ENCODE data around the gene BTF3. TPM values are rescaled to one million over a fixed set of nuclear protein-coding genes. Genes with fewer than 3 reads are reported as not detected.

The BTF3 gene
- total and polyA plus RNA-seq, 9 of the 15 experiments (the other 6 are each of a cell fraction or from before 2014, with no cell fraction given) = 534 to 1,637 (median 848) TPM

DNA sequence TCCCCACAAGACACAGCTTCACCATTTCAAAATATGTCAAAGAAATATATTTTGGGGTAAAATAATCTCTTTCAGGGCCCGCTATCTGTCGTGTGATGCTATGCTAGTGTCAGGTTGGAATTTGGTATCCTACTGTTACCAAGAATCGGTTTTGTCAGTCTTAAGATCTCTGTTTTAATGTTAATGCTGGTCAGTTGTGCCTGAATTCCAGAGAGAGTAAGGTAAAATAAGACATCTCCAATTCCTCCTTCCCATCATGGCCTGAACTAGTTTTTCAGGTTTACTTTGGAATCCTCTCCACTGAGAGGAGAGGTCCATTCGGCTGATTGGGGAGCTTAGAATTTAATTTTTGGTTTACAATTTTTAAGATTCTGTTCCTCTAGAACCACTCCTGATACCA is 10.4 kb upstream of the BTF3 start:
- H3K9me3 ChIP-seq (replicated peaks; ENCODE audit: control insufficient read depth, insufficient read depth, low read depth, low read length) = no peaks in the 10 kb centered on the region
- no TSS peak for BruUV-seq (replicated peaks)
- H3K9ac ChIP-seq (ENCODE audit: insufficient read depth in 1 of 2, low read depth in 2 of 2, low read length in 2 of 2) = no peak overlapping the region
- ATAC-seq (no peak), FAIRE-seq (no peak), DNase-seq (ENCODE audit: extremely low read depth in 1 of 4, low spot score in 3 of 4) (no peak)
- ChIA-PET CTCF (ENCODE audit: low intra/inter-chr PET ratio) (no interaction called here), POLR2A (interaction anchor here (1.2 to 2.1 kb wide), 2 partner anchors 11 to 21 kb away, joined by 4 to 9 read pairs; partner anchors contain the start of gene BTF3)
- intact Hi-C loops (cut with micrococcal nuclease) (no loop called here), in situ Hi-C loops (cut with MboI) (no loop called here)
- H3K4me1 ChIP-seq (replicated peaks in 1 of 2; ENCODE audit: control insufficient read depth in 2 of 2, insufficient read depth in 2 of 2, low read length in 2 of 2) = peaks cover 15 to 20% of the 10 kb centered on the region in 2 experiments; a peak in 4 of 5 replicates
- no peaks in the 10 kb centered on the region for H4K20me1 ChIP-seq (replicated peaks; ENCODE audit: control insufficient read depth, insufficient read depth, low read length)
- TF ChIP-seq, protein P1, sequence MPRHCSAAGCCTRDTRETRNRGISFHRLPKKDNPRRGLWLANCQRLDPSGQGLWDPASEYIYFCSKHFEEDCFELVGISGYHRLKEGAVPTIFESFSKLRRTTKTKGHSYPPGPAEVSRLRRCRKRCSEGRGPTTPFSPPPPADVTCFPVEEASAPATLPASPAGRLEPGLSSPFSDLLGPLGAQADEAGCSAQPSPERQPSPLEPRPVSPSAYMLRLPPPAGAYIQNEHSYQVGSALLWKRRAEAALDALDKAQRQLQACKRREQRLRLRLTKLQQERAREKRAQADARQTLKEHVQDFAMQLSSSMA (CRISPR knock-in tag; IDR thresholded peaks at IDR 0.05) = no peak
- TF ChIP-seq ZNF175 (CRISPR knock-in tag; IDR thresholded peaks at IDR 0.05; ENCODE audit: low read depth) (no peak), ATF7 (IDR thresholded peaks at IDR 0.05) (no peak), SLC30A9 (CRISPR knock-in tag; IDR thresholded peaks at IDR 0.05) (no peak), BCOR (IDR thresholded peaks at IDR 0.05) (no peak), PHF8 (IDR thresholded peaks at IDR 0.05; ENCODE audit: borderline replicate concordance, low read length) (no peak), ZNF699 (CRISPR knock-in tag; IDR thresholded peaks at IDR 0.05; ENCODE audit: insufficient replicate concordance) (no peak), POLR2AphosphoS5 (IDR thresholded peaks at IDR 0.05; ENCODE audit: control insufficient read depth, insufficient read depth, low read depth, low read length) (no peak), GATAD2B (IDR thresholded peaks at IDR 0.05; ENCODE audit: borderline replicate concordance) (no peak), PTRF (tag; IDR thresholded peaks at IDR 0.05) (no peak), POLR2H (tag; IDR thresholded peaks at IDR 0.05; ENCODE audit: low read depth) (no peak), MAFF (IDR thresholded peaks at IDR 0.05; ENCODE audit: low read length) (no peak), ZNF436 (CRISPR knock-in tag; IDR thresholded peaks at IDR 0.05) (no peak), ZNF23 (CRISPR knock-in tag; IDR thresholded peaks at IDR 0.05) (no peak)
- TF ChIP-seq, protein P2, sequence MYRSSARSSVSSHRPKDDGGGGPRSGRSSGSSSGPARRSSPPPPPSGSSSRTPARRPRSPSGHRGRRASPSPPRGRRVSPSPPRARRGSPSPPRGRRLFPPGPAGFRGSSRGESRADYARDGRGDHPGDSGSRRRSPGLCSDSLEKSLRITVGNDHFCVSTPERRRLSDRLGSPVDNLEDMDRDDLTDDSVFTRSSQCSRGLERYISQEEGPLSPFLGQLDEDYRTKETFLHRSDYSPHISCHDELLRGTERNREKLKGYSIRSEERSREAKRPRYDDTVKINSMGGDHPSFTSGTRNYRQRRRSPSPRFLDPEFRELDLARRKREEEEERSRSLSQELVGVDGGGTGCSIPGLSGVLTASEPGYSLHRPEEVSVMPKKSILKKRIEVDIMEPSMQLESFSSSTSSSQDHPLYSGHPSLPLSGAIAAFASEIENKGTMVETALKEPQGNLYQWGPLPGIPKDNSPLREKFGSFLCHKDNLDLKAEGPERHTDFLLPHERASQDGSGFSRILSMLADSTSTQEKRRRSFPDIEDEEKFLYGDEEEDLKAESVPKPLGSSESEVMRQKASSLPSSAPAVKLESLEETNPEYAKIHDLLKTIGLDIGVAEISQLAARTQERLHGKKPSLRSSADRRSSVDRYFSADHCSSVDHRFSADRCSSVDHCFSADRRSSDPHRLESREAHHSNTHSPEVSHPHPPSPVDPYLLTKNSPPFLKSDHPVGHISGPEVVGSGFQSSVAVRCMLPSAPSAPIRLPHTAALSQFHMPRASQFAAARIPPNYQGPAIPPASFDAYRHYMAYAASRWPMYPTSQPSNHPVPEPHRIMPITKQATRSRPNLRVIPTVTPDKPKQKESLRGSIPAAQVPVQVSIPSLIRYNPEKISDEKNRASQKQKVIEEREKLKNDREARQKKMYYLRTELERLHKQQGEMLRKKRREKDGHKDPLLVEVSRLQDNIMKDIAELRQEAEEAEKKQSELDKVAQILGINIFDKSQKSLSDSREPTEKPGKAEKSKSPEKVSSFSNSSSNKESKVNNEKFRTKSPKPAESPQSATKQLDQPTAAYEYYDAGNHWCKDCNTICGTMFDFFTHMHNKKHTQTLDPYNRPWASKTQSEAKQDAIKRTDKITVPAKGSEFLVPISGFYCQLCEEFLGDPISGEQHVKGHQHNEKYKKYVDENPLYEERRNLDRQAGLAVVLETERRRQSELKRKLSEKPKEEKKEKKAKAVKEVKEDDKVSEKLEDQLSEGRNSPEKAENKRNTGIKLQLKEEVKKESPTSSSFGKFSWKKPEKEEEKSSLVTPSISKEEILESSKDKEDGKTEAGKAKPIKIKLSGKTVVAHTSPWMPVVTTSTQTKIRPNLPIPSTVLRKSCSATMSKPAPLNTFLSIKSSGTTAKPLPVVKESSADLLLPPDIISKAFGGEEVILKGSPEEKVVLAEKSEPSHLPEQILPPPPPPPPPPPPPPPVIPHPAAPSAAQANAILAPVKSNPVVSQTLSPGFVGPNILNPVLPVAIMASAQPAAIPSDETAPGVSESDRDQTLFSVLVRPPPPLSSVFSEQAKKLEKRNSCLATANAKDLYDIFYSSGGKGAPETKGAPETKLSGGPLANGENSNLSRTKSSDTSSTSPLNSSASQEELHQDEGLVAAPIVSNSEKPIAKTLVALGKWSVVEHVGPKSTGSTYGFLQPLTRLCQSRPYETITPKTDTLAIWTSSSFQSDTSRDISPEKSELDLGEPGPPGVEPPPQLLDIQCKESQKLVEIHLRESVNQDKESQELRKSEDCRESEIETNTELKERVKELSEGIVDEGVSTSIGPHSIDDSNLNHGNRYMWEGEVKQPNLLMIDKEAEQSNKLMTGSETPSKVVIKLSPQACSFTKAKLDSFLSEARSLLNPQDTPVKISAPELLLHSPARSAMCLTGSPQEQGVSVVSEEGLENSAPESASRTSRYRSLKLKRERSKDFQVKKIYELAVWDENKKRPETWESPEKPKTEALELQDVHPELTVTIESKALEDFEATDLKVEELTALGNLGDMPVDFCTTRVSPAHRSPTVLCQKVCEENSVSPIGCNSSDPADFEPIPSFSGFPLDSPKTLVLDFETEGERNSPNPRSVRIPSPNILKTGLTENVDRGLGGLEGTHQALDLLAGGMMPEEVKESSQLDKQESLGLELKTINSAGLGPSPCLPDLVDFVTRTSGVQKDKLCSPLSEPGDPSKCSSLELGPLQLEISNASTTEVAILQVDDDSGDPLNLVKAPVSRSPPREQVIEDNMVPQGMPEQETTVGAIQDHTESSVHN (IDR thresholded peaks at IDR 0.05; ENCODE audit: borderline replicate concordance in 1 of 2, low read depth in 1 of 2) = no peak
- H3K9me1 ChIP-seq (ENCODE audit: control insufficient read depth, insufficient read depth, low read length) = no peaks in the 10 kb centered on the region
- no peak overlapping the region for H3K4me2 ChIP-seq (ENCODE audit: insufficient read depth, low read length)
- no peaks in the 10 kb centered on the region for H3K36me3 ChIP-seq (ENCODE audit: control insufficient read depth, insufficient read depth, low read length)
- WGBS (ENCODE audit: insufficient coverage, low coverage, missing lambda C conversion rate) = 83% methylated on average over 4 of the region's 4 CpGs
- H3K4me3 ChIP-seq = no peak overlapping the region
- H3K79me2 ChIP-seq (ENCODE audit: control insufficient read depth, insufficient read depth, low read length) = no peaks in the 10 kb centered on the region
- no peak overlapping the region for H2AFZ ChIP-seq (ENCODE audit: low read depth, low read length)
- no peak overlapping the region for H3K27ac ChIP-seq (ENCODE audit: extremely low read depth, low read depth, low read length)
- no peaks in the 10 kb centered on the region for H3K27me3 ChIP-seq (ENCODE audit: control insufficient read depth in 2 of 2, insufficient read depth in 2 of 2, low read length in 2 of 2)
